Endothelial cell of umbilical vein (primary cell): ENCODE results near the gene SRCAP.

Experiments used
- CTCF ChIP-seq, 2 donors: IDR thresholded peaks; 1 replicate in 1 of 2; 2 replicates in 1 of 2; pipeline ENCODE4 v1.5.1; 2011; ENCODE audit warnings: low read length in 2 of 2, mild to moderate bottlenecking in 2 of 2, moderate library complexity in 2 of 2, control low read depth in 1 of 2, inconsistent platforms in 1 of 2, low read depth in 1 of 2; ENCODE audit not compliant: insufficient read depth in 1 of 2; ENCODE audit errors: extremely low read depth in 1 of 2
- EZH2 ChIP-seq: IDR thresholded peaks from 2 replicates; pipeline ENCODE4 v1.6.1; 2012; ENCODE audit warnings: borderline replicate concordance, low read depth, mild to moderate bottlenecking, moderate library complexity, low read length, inconsistent platforms; ENCODE audit not compliant: severe bottlenecking
- FOS ChIP-seq: IDR thresholded peaks from 2 replicates; pipeline ENCODE4 v1.6.1; 2011; ENCODE audit warnings: mild to moderate bottlenecking, low read length, moderate library complexity, borderline replicate concordance; ENCODE audit not compliant: insufficient read depth
- MAX ChIP-seq: IDR thresholded peaks from 2 replicates; pipeline ENCODE4 v1.6.1; 2011; ENCODE audit not compliant: insufficient read depth, insufficient read length
- MYC ChIP-seq: IDR thresholded peaks from one replicate; pipeline ENCODE4 v1.6.1; 2011; ENCODE audit warnings: mild to moderate bottlenecking, low read depth, low read length
- POLR2A ChIP-seq: IDR thresholded peaks from 2 replicates; pipeline ENCODE4 v1.6.1; 2012; ENCODE audit warnings: low read depth, mild to moderate bottlenecking, control low read depth, low read length
- POLR2AphosphoS5 ChIP-seq: IDR thresholded peaks from 2 replicates; pipeline ENCODE4 v1.6.1; 2012; ENCODE audit warnings: low read depth, mild to moderate bottlenecking, control low read depth, low read length, moderate library complexity; ENCODE audit not compliant: insufficient read depth

DNA sequence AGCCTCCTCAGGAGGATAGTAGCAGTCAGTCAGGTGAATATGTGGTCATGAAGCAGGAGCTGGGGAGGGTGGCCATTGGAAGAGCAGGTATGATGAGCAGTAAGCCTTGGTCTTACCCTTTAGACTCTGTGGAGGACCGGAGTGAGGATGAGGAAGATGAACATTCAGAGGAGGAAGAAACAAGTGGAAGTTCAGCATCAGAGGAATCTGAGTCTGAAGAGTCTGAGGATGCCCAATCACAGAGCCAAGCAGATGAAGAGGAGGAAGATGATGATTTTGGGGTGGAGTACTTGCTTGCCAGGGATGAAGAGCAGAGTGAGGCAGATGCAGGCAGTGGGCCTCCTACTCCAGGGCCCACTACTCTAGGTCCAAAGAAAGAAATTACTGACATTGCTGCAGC lies 12.7 kb downstream of the SRCAP start:
- TF ChIP-seq POLR2A (no peak), POLR2AphosphoS5 (no peak), CTCF (IDR thresholded peaks at IDR 0.05; ENCODE audit: extremely low read depth in 1 of 2, insufficient read depth in 1 of 2, low read depth in 1 of 2, low read length in 2 of 2) (no peak), EZH2 (no peak), FOS (no peak), MAX (no peak), MYC (no peak)
